Measurements from ENCODE around the gene BCL6B. TPM values are rescaled to one million over a fixed set of nuclear protein-coding genes. Genes with fewer than 3 reads are reported as not detected.

Gene BCL6B
- total and polyA plus RNA-seq, 2 experiments from 2014 or later: 0.53 to 1.1 TPM

DNA sequence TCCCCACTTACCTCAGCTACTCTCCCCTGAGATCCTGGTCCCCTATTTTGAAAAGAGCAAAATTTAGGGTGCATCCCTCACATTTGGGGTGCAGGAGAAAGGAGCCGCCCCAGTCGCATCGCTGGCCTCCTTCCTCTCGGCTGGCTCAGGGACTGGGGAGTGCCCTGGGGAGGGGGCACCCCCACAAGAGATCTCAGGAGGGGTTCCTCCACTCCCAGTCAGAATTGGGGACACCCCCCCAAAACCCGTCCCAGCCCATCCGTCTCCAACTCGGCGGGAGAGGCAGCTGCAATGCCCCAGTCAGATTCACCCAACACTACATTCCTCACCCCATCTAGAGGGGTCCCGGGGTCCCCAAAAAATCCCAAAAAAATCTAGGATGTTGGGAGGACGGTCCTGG is 3.5 kb upstream of the BCL6B start:
- H3K27ac ChIP-seq: no peak overlapping the region
- 63% methylated on average over 10 of the region's 10 CpGs for WGBS (ENCODE audit: low lambda C conversion rate, missing lambda C conversion rate)
- H3K27me3 ChIP-seq: peaks cover 15% of the 10 kb centered on the region
- no peak overlapping the region for H2AFZ ChIP-seq
- no peak overlapping the region for H3K4me3 ChIP-seq
- no peak for TF ChIP-seq EZH2 (IDR thresholded peaks at IDR 0.05; ENCODE audit: borderline replicate concordance)
- no peak for TF ChIP-seq EZH2phosphoT487 (IDR thresholded peaks at IDR 0.05; ENCODE audit: low read depth, severe bottlenecking, unreplicated experiment)
- H3K9me2 ChIP-seq (replicated peaks; ENCODE audit: insufficient read depth): no peaks in the 10 kb centered on the region
- H3K36me3 ChIP-seq (replicated peaks; ENCODE audit: insufficient read depth, low read depth): no peaks in the 10 kb centered on the region
- H3K79me2 ChIP-seq: no peaks in the 10 kb centered on the region
- peak overlapping the region; percentile 81 for H3K4me2 ChIP-seq
- no peaks in the 10 kb centered on the region for H4K20me1 ChIP-seq (ENCODE audit: insufficient read depth, poor library complexity, severe bottlenecking)
- H3K9me3 ChIP-seq (ENCODE audit: low read depth): no peaks in the 10 kb centered on the region
- peaks cover 15% of the 10 kb centered on the region for H3K4me1 ChIP-seq (ENCODE audit: insufficient read depth)
- DNase-seq (ENCODE audit: low spot score): no peak

DNA sequence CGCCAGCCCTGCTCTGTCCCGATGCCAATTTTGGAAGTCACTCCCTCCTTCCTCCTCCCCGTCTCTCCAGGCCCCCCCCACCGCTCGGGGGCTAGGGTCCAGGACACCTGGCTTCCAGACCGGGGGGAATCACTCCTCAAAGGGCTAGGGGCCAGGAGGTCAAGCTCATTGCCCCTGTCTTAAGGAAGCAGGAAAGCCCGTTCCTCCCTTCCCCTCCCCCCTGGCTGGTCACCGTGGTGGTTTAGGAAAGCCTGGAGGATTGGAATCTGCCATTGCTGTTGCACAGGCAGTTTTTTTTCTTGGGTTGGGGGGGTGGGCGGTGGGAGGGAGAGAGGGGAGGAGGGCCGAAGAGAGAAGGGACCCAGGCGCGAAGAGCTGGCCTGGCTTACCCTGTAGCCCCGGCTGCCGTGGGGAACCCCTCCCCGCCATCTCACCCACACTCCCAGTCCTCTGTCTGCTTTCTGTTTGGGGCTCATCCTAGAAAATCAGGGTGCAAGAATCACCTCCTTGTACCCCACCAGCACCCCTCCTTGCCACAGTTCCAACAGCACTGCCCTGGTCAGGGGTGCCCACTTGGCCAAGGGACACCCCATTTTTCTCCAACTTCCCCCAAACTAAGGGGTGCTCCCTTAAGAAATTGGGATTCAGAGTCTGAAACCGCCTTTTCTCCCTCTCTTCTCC is 2.9 kb upstream of the BCL6B start:
- Histone ChIP-seq H3K4me2 (peak overlapping the region; percentile 81), H2AFZ (peak overlapping the region; percentile 94), H3K4me3 (no peak overlapping the region), H4K20me1 (ENCODE audit: insufficient read depth, poor library complexity, severe bottlenecking) (no peaks in the 10 kb centered on the region), H3K36me3 (replicated peaks; ENCODE audit: insufficient read depth, low read depth) (no peaks in the 10 kb centered on the region), H3K27me3 (peaks cover 15% of the 10 kb centered on the region), H3K27ac (no peak overlapping the region), H3K9me3 (ENCODE audit: low read depth) (no peaks in the 10 kb centered on the region), H3K4me1 (ENCODE audit: insufficient read depth) (peaks cover 15% of the 10 kb centered on the region), H3K9me2 (replicated peaks; ENCODE audit: insufficient read depth) (no peaks in the 10 kb centered on the region), H3K79me2 (no peaks in the 10 kb centered on the region)
- TF ChIP-seq EZH2 (IDR thresholded peaks at IDR 0.05; ENCODE audit: borderline replicate concordance) (no peak), EZH2phosphoT487 (IDR thresholded peaks at IDR 0.05; ENCODE audit: low read depth, severe bottlenecking, unreplicated experiment) (no peak)
- peak; percentile 49 for DNase-seq (ENCODE audit: low spot score)
- WGBS (ENCODE audit: low lambda C conversion rate, missing lambda C conversion rate): 35% methylated on average over 8 of the region's 16 CpGs

DNA sequence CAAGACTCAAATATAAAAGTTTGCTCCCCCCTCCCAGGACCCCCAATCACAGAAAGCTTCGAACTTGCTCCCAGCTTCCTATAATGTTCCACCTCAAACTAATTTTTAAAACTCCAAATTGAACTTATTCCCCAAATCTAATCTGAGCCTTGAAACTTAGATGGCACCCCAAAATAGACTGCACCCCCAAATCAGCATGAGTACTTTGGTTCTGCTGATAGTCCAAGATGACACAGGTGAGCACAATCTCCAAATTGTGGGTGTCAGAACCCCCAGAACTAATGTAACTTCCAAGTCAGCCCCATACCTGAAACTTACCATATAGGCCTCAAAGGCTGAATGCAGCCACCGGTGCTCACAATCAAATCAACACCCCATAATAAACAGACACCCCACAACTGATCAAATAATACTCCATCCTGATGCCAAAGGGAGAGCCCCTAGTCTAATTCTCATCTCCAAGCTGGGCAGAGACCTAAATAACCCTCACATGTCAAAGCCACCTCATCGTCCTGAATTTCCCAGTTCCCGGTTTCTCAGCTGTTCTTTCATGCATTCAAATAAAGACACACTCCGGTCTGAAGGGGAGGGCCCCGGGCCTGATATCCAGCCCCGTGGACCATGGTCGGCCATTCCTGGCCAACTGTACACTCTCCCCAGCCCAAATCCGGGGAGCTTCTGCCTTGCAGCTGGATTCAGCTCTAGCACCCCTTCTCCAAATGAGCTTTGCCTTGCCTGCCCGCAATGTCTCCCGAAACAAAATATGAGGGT is 1.8 kb upstream of the BCL6B start:
- Histone ChIP-seq H3K36me3 (replicated peaks; ENCODE audit: insufficient read depth, low read depth) (no peaks in the 10 kb centered on the region), H3K27ac (no peak overlapping the region), H3K4me2 (no peak overlapping the region), H3K4me1 (ENCODE audit: insufficient read depth) (peaks cover 7% of the 10 kb centered on the region), H4K20me1 (ENCODE audit: insufficient read depth, poor library complexity, severe bottlenecking) (no peaks in the 10 kb centered on the region), H2AFZ (no peak overlapping the region), H3K9me2 (replicated peaks; ENCODE audit: insufficient read depth) (no peaks in the 10 kb centered on the region), H3K27me3 (peaks cover 15% of the 10 kb centered on the region), H3K4me3 (no peak overlapping the region), H3K79me2 (no peaks in the 10 kb centered on the region), H3K9me3 (ENCODE audit: low read depth) (no peaks in the 10 kb centered on the region)
- no peak for TF ChIP-seq EZH2 (IDR thresholded peaks at IDR 0.05; ENCODE audit: borderline replicate concordance)
- no peak for DNase-seq (ENCODE audit: low spot score)
- 83% methylated on average over 11 of the region's 11 CpGs for WGBS (ENCODE audit: low lambda C conversion rate, missing lambda C conversion rate)

DNA sequence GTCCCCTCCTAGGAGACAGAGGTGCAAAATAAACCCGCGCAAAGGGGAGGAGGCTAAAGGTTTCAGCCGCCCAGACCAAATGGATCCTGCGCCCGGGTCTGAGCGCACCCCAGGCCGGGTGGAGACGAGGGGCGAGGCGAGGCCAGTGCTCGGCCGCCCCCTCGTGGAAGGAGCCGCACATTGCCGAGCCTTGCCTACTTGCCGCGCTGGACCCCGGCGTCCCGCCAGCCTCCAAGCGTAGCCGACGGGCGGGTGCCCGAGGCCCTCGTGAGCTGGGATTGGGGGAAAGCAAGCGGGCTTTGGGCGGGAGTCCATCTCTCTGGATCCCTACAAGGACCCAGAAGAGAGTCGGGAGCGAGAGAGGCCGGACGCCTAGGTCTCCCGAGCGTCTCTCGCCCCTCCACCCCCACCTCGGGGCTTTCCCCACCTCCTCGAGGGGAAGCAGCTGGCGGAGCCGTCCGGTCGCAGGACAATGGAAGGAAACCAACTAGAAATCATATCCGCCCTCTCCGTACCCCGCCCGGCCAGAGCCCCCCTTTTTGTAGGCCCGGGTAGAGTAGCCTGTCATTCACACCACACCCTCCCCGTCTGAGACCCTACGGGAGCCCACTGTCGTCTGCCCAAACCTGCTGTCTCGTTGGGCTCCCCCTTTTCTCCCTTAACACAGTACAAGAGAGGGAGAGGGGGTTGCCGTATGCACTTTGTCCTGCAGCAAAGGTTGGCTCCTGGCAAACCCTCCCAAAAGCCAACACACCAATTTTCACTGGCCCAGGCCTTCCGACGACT is 664 bp upstream of the BCL6B start:
- H4K20me1 ChIP-seq (ENCODE audit: insufficient read depth, poor library complexity, severe bottlenecking): no peaks in the 10 kb centered on the region
- no peaks in the 10 kb centered on the region for H3K36me3 ChIP-seq (replicated peaks; ENCODE audit: insufficient read depth, low read depth)
- TF ChIP-seq, protein P1, sequence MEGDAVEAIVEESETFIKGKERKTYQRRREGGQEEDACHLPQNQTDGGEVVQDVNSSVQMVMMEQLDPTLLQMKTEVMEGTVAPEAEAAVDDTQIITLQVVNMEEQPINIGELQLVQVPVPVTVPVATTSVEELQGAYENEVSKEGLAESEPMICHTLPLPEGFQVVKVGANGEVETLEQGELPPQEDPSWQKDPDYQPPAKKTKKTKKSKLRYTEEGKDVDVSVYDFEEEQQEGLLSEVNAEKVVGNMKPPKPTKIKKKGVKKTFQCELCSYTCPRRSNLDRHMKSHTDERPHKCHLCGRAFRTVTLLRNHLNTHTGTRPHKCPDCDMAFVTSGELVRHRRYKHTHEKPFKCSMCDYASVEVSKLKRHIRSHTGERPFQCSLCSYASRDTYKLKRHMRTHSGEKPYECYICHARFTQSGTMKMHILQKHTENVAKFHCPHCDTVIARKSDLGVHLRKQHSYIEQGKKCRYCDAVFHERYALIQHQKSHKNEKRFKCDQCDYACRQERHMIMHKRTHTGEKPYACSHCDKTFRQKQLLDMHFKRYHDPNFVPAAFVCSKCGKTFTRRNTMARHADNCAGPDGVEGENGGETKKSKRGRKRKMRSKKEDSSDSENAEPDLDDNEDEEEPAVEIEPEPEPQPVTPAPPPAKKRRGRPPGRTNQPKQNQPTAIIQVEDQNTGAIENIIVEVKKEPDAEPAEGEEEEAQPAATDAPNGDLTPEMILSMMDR (IDR thresholded peaks at IDR 0.05; ENCODE audit: poor library complexity): peak; percentile 88
- TF ChIP-seq EZH2phosphoT487 (IDR thresholded peaks at IDR 0.05; ENCODE audit: low read depth, severe bottlenecking, unreplicated experiment): no peak
- H2AFZ ChIP-seq: no peak overlapping the region
- H3K9me3 ChIP-seq (ENCODE audit: low read depth): no peaks in the 10 kb centered on the region
- peaks cover 15% of the 10 kb centered on the region for H3K27me3 ChIP-seq
- H3K79me2 ChIP-seq: no peaks in the 10 kb centered on the region
- no peak overlapping the region for H3K27ac ChIP-seq
- no peaks in the 10 kb centered on the region for H3K9me2 ChIP-seq (replicated peaks; ENCODE audit: insufficient read depth)
- no peak overlapping the region for H3K4me3 ChIP-seq
- 8% methylated on average over 47 of the region's 53 CpGs for WGBS (ENCODE audit: low lambda C conversion rate, missing lambda C conversion rate)
- peak; percentile 88 for DNase-seq (ENCODE audit: low spot score)
- peaks cover 7% of the 10 kb centered on the region for H3K4me1 ChIP-seq (ENCODE audit: insufficient read depth)
- H3K4me2 ChIP-seq: peak overlapping the region; percentile 69

All from hepatocyte (in vitro differentiated cells).